HG02870 (cell line): ENCODE results near the gene POC1A.
"Not testable (repeated sequence)": the region's sequence is repeated elsewhere in the genome, so short reads cannot be mapped to it uniquely, and the experiment has no call there.

Source experiments
- ATAC-seq: cut with Tn5 transposase; IDR thresholded peaks from one replicate; pipeline ENCODE4 v1.9.1; 2021; ENCODE audit warnings: mild to moderate bottlenecking, moderate library complexity; ENCODE audit not compliant: unreplicated experiment

POC1A gene

DNA sequence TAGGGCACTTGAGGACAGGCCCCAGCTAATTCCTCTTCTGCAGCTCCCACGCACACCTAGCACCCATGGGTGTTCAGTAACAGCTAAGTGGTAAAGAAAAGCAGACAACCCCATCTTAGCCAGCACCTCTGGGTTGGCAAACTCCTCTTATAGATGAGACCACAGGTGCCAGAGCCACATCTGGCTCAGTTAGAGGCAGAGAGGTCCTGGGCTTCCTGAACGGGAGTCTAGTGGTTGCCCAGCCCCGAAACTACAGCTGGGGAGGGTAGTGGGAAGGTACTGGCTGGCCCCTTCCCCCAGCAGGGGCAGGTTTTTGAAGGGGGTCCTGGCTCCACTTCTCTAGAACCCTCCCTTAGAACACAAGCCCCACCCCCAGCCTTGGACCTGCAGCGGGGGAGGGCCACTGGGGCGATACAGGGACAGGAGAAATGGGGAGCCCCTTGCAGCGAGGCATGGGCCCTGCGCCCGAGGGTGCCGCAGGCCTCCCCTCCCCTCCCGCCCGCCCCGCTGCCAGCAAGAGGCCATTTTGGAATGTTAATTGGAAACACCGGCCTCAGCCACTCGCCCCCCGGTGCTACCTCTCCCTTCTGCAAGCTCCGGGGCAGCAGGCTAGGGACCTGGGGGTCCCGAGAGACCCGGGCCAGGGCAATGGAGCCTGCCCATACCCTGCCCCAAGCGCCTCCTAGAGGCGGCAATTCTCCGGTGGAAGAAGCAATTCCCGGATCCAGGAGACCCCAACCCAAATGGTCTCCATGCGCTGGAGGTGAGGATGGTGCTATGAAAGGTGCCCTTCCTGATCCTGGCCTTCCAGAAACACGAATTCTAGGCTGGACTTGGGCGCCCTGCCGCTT is 99.3 kb downstream of the POC1A start:
- no peak for ATAC-seq

DNA sequence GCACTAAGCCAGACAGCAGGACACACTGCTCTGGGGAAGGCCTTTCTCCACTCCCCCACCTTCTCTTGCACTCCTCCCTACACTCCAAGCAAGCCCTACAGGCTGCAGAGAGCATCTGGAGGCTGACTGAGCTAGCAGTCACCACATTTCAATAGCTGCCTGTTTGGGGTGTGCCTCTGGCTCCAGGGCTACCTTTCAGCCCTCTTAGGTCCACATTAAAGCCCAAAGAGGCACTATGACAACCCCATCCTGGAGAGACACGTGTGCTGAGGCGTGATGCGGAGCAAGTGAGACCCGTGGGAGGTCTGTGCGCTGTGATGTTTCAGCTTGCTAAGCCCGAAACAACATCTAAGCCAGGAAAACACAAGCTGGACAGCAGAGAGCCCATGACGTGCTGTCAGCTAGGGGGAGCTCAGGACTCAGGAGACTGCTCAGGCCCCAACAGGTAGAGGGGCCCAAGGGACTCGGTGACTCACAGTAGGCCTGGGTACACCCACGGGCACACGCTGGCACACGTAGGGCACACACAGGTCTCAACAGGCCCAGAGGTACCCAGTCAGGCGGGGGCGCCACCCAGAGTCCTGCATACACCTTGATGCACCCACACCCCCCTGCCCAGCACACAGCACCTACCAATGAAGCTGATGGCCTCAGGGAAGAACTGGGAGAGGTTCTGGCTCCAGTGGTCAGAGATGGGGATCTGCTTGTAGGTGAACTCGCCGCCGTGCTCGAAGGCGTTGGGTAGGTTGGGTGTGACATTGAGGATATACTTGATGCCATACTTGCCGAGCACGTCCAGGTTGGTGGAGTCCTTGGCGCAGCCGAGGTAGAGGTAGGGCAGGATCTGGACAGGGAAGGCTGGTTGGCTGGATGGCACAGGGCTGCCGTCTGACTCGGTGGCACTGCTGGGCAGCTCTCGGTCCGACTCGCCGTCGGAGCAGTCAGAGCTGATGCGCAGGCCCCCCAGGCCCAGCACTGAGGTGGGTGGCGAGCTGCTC is 100.6 kb downstream of the POC1A start:
- no peak for ATAC-seq

GRCh38 chr3:52052831-52053306 is 101.4 kb downstream of the POC1A start:
- no peak for ATAC-seq

GRCh38 chr3:52051444-52051843 is 102.8 kb downstream of the POC1A start:
- no peak for ATAC-seq

DNA sequence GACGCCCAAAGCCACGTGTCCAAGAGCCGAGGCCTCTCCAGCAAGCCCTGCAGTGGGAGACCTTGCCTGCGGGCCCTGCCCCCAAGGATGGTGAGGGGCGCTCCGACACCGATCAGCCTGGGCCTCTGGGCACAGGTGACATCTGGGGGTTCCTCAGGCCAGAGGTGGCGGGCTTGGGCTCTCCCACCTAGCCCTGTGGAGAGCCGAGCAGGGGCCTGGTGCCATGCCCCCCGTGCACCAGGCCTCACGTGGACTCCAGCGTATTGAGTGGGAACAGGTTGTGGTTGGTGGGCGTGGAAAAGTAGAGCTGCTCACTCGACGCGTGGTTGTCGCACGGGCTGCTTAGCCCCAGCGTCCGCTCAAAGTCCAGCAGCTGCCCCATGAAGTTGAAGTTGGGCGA is 103.7 kb downstream of the POC1A start:
- no peak for ATAC-seq

GRCh38 chr3:52049503-52049902 is 104.7 kb downstream of the POC1A start:
- ATAC-seq, result no peak

GRCh38 chr3:52047295-52047960 is 106.8 kb downstream of the POC1A start:
- ATAC-seq, result no peak

DNA sequence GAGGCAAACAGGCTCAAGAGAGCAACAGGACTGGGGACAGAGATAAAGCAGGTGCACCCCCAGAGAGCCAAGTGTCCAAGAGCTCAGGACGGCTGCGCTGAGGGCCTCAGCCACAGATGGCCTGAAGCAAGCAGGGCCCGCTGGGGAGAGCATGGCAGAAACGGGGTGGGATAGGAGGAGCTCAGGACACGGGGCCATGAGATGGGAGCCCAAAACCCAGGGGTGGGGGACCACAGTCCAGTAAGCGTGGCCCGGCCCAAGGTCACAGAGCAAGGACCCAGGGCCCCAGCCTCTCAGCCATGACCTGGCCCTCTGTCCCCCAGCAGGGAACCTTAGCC is 107.4 kb downstream of the POC1A start:
- no peak for ATAC-seq

- no peak for ATAC-seq
Measured at GRCh38 chr3:52046186-52046901, 107.9 kb downstream of the POC1A start.

DNA sequence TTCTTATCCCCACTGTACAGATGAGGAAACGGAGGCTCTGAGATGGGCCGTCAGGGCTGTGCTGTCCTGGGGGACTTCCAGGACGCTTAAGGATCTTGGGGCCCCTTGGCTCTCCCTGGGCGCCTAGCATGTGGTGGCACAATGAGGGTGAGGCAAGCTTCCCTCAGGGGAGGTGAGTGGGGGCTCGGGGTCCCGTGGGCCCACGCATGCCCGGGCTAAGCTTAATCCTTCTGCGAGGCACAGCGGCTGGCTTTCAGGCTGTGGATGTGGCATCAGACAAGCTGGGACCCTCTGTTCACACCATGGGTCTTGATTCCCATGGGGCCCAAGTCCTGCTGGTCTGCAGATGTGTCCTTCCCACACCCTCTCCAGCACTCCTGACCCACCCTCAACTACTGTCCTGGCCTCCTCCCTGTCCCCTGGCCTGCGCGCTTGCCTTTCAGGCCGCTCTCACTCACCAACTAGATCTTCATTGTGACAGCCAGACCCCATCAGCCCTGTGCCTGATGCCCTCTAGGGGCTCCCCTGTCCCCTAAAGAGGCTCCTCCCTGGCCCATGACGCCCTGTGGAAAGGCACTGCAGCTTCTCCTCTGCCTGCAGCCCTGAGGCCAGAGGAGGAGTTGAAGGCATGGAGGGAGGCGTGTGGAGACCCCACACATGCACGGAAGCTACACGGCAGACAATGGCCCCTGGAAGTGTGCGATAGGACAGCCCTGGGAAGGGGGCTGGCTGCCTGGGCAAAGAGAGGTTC is 109.2 kb downstream of the POC1A start:
- no peak for ATAC-seq

GRCh38 chr3:52043750-52044149 is 110.5 kb downstream of the POC1A start:
- no peak for ATAC-seq

DNA sequence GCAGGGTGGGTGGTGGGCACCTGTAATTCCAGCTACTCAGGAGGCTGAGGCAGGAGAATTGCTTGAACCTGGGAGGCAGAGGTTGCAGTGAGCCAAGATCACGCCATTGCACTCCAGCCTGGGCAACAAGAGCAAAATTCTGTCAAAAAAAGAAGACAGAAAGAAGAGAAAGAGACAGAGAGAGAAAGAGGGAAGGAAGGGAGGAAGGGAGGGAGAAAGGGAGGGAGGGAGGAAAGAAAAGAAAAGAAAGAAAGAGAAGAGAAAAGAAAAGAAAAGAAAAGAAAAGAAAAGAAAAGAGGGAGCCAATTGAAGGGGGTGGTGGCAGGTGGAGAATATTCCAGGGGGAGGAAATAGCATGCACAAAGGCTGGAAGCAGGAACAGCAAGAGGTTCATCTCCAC is 111.2 kb downstream of the POC1A start:
- ATAC-seq, result not testable (repeated sequence)

DNA sequence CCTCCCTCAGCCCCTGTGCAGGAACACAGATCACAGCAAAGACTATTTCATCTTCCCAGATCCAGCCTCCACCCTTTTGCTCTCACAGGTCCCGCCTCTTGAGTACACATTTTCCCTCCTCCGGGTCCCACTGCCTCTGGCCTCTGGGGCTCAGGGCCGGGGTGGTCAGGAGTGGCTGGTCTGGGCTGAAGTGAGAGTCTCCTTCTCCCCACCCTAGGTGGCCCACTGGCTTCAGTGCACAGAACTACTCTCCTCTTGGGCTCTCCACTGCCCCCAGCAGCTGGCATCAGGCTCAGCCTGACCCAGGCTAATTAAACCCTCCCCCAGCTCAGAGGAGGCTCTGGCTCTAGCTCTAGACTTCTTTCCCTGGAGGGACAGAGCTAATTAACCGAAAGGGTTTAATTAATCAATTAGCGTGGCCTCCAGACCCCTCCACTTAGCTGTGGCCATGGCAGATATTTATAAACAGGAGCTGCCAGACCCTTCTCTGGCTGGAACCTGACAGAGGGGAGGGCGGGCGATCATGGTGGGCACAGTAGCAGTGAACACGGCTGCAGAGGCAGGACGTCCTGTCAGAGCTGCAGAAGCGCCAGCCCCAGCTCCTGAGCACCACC is 113.0 kb downstream of the POC1A start:
- no peak for ATAC-seq

DNA sequence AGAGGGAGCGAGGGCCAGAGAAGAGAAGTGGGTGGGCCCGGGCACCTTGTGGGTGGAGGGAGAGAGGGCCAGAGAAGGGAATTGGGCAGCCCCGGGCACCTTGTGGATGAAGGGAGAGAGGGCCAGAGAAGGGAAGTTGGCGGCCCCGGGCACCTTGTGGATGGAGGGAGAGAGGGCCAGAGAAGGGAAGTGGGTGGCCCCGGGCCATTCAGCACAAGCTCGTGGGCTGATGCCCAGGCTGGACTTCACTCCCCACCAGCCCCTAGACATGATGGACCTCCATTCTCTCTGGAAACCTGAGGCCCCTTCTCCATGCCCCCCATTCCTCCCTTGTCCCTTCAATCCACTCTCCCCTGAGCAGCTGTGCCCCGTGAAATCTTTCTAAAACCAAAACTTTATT is 113.6 kb downstream of the POC1A start:
- ATAC-seq, result no peak

GRCh38 chr3:52039846-52040245 is 114.4 kb downstream of the POC1A start:
- no peak for ATAC-seq

DNA sequence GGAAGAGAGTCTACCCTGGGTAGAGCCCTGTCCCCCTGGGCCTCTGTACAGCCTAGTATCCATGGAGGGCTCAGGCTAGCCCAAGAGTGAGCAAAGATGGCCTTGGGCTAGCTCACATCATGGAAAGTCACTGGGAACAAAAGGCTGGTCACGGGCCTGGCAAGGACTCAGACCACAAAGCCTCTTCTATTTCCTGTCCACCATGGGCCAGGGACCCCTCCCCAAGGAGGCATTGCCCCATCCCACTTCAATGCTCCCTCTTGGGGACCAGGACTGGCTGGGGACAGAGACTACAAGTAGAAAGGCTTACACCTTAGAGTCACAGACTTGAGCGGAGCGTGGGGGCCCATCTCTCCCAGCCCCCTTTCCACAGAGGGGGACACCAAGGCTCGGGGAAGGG is 114.8 kb downstream of the POC1A start:
- no peak for ATAC-seq

GRCh38 chr3:52038227-52038626 is 116.0 kb downstream of the POC1A start:
- ATAC-seq, result no peak

- ATAC-seq, result no peak
Measured at GRCh38 chr3:52037291-52037690, 116.9 kb downstream of the POC1A start.

DNA sequence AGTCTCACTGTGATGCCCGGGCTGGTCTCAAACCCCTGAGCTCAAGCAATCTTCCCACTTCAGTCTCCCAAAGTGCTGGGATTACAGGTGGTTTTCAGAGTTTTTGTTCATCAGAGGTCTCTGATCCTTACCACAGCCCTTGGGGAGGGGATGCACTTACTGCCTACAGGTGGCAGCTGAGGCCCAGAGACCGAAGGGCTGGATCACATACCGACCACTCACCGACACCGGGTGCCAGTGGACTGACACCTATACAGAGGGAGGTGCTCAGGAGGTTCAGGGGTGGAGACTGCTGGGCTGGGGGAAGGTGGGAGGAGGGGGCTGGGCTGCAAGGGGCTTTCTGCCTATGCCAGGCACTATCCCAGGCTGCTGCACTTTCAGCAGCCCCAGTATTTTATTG is 117.4 kb downstream of the POC1A start:
- ATAC-seq, result no peak
